Chondrocyte (in vitro differentiated cells): Measurements from ENCODE around the gene LRFN2. TPM values are rescaled to one million over a fixed set of nuclear protein-coding genes. Genes with fewer than 3 reads are reported as not detected.

Experiments used
- DNase-seq: peaks from one replicate; pipeline ENCODE4 v3.0.0; 2021; ENCODE audit warnings: mixed read lengths, low spot score
- H3K27ac Mint-ChIP-seq: one replicate; pipeline ENCODE4 v1.8.0; 2021; ENCODE audit warnings: mild to moderate bottlenecking, moderate library complexity, mixed read lengths; ENCODE audit not compliant: unreplicated experiment
- H3K27me3 Mint-ChIP-seq: 2 replicates; pipeline ENCODE4 v1.8.0; 2021; ENCODE audit warnings: low read depth, mixed read lengths
- H3K36me3 Mint-ChIP-seq: 2 replicates; pipeline ENCODE4 v1.8.0; 2021; ENCODE audit warnings: low read depth, mixed read lengths
- H3K4me1 Mint-ChIP-seq: 2 replicates; pipeline ENCODE4 v1.8.0; 2021; ENCODE audit warnings: low read depth, mild to moderate bottlenecking, mixed read lengths
- H3K4me3 Mint-ChIP-seq: one replicate; pipeline ENCODE4 v1.8.0; 2021; ENCODE audit warnings: mild to moderate bottlenecking, moderate library complexity, mixed read lengths; ENCODE audit not compliant: unreplicated experiment
- H3K9me3 Mint-ChIP-seq: 2 replicates; pipeline ENCODE4 v1.8.0; 2021; ENCODE audit warnings: low read depth, mixed read lengths
- CTCF ChIP-seq: fragments of 200-600 bp; sonication (generic); IDR thresholded peaks from 2 replicates; pipeline ENCODE4 v1.5.0; 2021; ENCODE audit warnings: antibody characterized with exemption, mild to moderate bottlenecking, moderate library complexity
- total RNA-seq: library from RNA; stranded (reverse); gene quantifications from 3 replicates; pipeline ENCODE4 v1.2.1, GENCODE V29; 2021

The LRFN2 gene
- total RNA-seq, 1 donor from 2014 or later: 0.05 TPM

DNA sequence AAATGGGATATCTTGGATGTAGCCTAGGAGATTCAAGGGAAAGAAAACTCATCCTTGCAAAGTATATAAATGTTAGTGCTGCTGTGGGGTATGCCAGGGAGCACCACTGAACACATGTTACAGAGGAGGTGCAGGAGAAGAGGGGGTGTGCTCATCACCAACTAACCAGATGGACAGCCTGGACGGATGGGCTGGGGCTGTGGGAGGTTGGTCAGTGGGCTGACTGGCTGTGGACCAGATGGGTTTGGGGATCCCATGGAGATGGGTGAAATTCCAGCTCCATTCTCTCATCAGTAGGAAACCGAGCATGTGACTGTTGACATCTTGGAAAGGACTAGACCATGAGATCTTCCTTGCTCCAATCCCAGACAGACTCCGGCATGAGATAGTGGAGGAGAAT is 201.0 kb downstream of the LRFN2 start:
- no peak for TF ChIP-seq CTCF
- Mint-ChIP-seq H3K9me3 (no peaks in the 10 kb centered on the region), H3K27ac (no peak overlapping the region), H3K4me1 (peaks cover 32% of the 10 kb centered on the region), H3K4me3 (no peak overlapping the region), H3K27me3 (peaks cover 19% of the 10 kb centered on the region), H3K36me3 (peaks cover 3% of the 10 kb centered on the region)
- no peak for DNase-seq

- H3K9me3 Mint-ChIP-seq: no peaks in the 10 kb centered on the region
Measured at GRCh38 chr6:40383348-40384115, 203.6 kb downstream of the LRFN2 start.

GRCh38 chr6:40380271-40380670 is 206.9 kb downstream of the LRFN2 start:
- TF ChIP-seq CTCF: no peak
- H3K36me3 Mint-ChIP-seq: peaks cover 3% of the 10 kb centered on the region
- H3K4me1 Mint-ChIP-seq: no peaks in the 10 kb centered on the region
- peaks cover 15% of the 10 kb centered on the region for H3K27me3 Mint-ChIP-seq
- no peak overlapping the region for H3K27ac Mint-ChIP-seq
- DNase-seq: no peak
- no peaks in the 10 kb centered on the region for H3K9me3 Mint-ChIP-seq
- H3K4me3 Mint-ChIP-seq: no peak overlapping the region

More at GRCh38 chr6:40383348-40384115, 203.6 kb downstream of the LRFN2 start:
- H3K4me1 Mint-ChIP-seq: peaks cover 11% of the 10 kb centered on the region
- H3K27me3 Mint-ChIP-seq: peaks cover 19% of the 10 kb centered on the region
- no peak for TF ChIP-seq CTCF
- no peak for DNase-seq
- H3K27ac Mint-ChIP-seq: no peak overlapping the region
- H3K36me3 Mint-ChIP-seq: peaks cover 3% of the 10 kb centered on the region
- no peak overlapping the region for H3K4me3 Mint-ChIP-seq

- no peak overlapping the region for H3K4me3 Mint-ChIP-seq
- DNase-seq: no peak
- H3K27me3 Mint-ChIP-seq: peaks cover 11% of the 10 kb centered on the region
- H3K9me3 Mint-ChIP-seq: no peaks in the 10 kb centered on the region
- H3K36me3 Mint-ChIP-seq: peaks cover 3% of the 10 kb centered on the region
- TF ChIP-seq CTCF: no peak
- H3K27ac Mint-ChIP-seq: no peak overlapping the region
- no peaks in the 10 kb centered on the region for H3K4me1 Mint-ChIP-seq
Measured at GRCh38 chr6:40379811-40380210, 207.4 kb downstream of the LRFN2 start.

- H3K4me3 Mint-ChIP-seq: no peak overlapping the region
- H3K27ac Mint-ChIP-seq: no peak overlapping the region
- H3K27me3 Mint-ChIP-seq: peaks cover 10% of the 10 kb centered on the region
- TF ChIP-seq CTCF: no peak
- DNase-seq: no peak
- H3K9me3 Mint-ChIP-seq: no peaks in the 10 kb centered on the region
- H3K4me1 Mint-ChIP-seq: no peaks in the 10 kb centered on the region
- H3K36me3 Mint-ChIP-seq: peaks cover 3% of the 10 kb centered on the region
Measured at GRCh38 chr6:40378725-40379074, 208.5 kb downstream of the LRFN2 start.
